HG03354 (cell line): Measurements from ENCODE around the gene POLG.

Source experiments
- ATAC-seq: cut with Tn5 transposase; IDR thresholded peaks from one replicate; pipeline ENCODE4 v1.9.1; 2021; ENCODE audit warnings: mild to moderate bottlenecking; ENCODE audit not compliant: unreplicated experiment, poor library complexity, severe bottlenecking

POLG gene

DNA sequence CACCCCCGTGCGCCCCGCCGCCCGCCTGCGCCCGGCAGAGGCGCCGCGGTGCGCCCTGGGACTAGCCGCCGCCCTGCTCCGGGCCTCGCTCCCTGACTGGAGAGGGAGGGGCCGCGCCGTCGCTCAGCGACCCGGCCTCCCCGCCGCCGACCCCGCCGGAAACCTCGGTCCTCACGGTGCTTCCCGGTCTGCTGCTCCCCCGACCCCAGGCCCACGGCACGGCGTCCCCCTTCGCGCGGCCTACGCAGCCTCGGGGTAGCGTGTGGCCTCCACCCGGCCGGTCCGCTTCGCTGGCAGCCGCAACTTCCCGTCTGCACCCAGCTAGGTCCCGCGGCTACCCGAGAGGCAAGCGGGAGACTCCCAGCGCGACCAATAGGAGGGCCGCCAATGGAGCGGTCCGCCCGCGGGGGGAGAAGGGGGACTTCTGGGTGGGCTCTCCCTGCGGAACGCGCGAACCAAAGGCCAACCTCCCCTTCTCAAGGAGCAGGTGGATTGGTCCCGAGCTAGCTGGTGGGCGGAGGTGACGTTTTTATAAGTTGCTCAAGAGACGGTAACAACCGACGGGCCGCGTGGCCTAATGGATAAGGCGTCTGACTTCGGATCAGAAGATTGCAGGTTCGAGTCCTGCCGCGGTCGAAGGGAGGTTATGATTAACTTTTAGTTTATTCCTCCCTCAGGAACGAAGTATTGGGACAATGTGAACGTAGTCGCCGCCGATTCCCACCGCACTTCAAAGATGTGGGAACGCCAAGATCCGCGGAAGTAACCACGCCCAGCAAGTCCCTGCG is at the start of gene POLG:
TSS of gene POLG (minus strand) at position 315 of the 788 bp plus-strand sequence. CDS start 1,070 bp downstream, outside the sequence.
- ATAC-seq: peak; percentile 91

DNA sequence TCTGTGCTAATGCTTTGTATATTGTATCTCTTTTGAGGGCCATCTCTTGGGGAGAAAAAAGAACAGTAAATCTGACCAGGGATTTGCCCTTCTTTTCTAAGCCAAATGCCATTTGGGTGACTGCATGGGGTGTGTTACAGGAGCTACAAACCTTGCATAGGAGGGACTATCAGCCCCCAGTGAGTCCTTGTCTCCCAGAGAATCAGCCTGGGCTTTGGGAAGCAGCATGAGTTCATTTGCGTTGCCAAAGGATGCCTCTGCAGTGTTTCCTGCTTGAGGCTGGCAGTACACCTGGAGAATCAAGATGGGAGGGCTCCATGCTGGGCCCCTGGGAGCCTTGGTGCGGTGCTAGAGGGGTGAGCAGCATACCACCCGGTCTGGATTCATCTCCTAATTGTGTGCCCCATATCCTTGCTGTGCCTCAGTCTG is 49.6 kb upstream of the POLG start:
- ATAC-seq: no peak

GRCh38 chr15:89383365-89384175 is 48.9 kb upstream of the POLG start:
- no peak for ATAC-seq

DNA sequence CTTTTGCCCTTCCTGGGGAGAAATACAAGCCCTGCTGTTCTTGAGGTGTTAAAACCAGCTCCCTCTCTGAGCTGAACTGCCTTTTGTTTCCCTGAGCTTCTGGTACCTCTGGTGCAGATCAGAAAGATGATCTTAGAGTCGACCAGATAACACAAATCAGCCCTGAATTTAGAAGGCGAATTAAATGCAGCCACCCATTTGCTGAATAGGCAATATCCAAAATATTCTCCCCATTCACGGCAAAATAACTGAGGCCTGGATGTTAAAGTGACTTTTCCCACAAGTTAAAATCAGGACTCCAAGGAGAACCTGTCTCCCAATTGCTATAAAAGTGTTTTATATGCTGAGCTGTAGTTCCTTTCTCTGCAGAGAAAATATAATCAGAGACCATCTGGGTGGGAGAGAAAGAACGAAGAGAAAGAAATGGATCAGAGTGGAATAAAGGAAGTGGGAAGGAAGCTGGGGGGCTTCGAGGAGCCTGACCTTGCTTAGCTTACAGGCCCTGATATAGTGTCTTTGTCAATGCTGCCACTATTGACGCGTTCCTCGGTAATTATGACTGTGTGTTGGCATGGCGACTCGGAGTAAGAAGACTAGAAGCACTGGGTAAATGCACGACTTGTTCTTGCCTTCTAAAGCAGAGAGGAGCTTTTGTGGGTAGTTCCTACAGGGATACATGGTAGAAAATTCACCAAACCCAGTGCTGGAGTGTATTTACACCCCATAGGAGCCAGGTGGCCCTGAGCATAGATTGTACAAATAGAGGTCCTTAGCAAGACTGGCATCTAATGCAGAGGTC is 47.5 kb upstream of the POLG start:
- no peak for ATAC-seq

GRCh38 chr15:89381331-89381730 is 46.7 kb upstream of the POLG start:
- no peak for ATAC-seq

DNA sequence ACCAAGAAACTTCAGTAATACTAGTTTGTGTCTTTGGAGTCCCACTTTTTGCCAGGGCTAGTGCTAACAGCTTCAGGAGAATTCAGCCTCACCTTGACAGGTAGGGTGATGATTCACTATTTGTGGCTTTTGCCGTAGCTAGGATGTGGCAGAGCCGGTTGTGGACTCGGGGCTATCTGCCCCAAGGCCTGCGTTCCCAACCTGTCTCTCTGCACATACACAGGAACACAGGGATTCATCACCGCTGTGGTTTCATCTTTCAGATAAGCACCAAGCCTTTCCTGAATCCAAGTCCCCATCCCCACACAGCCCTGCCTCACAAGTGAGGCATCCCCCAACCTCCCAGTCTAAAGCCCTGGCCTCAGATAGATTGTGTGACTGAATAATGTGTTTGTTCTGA is 45.2 kb upstream of the POLG start:
- no peak for ATAC-seq

DNA sequence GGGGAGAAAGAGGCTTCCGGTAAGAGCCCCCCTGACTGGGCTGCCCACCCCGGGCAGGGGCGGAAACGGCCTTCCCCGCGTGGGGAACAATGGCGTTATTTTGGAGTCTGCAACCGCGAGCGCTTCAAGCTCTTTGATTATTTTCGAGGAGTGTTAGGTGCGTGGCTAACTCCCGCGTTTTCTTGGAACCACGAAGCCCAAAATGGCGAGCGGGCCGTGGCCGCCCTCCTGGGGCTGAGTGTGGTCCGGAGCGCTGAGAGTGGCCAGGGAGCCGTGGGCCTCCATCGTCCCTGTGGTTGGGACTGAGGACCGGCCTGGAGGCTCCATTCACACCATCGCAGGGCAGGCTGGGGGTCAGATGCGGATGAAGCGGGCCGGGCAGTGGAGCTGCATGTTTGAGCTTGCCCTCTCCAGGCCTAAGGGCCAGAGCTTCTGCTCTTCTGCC is 44.6 kb upstream of the POLG start:
- ATAC-seq: no peak

DNA sequence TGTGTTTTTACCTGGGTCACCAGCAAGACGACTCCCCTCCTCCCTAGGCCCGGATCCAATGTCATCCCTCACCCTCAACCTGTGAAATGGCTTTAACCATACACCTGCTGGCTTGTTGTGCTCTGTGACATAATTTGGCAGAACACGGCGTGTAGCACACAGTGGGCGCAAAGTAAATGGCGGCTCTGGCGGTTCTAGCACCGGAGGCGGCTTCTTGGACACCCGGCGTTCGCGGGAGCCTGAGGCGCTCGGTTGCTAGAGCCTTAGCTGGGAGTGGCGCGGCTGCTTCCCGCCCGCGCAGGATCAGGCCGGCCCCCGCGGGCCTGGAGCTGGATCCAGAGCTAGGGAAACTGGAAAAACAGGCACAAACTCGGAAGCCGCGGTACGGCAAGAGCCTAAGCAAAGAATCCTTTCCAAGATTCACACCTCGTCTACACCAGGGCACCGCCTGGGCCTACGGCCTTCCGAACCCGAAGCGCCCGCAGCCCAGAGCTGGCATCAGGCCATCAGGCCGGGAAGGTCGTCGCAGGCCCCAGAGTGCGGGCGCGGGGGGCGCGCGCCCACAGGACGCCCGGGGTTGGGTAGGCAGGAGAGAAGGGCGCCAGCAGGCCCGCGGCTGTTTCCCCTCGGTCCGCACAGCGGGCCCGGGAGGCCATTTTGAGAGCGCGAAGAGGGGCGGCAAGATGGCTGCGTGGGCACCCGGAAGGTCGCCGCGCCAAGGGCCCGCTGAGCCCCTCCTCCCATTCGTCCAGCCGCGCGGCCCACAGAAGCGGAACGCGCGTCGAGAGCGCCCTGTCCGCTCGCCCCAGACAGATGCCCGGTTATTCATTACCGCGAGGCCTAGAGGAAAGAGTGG is 43.9 kb upstream of the POLG start:
- no peak for ATAC-seq

- ATAC-seq: no peak
Measured at GRCh38 chr15:89377842-89378295, 43.2 kb upstream of the POLG start.

DNA sequence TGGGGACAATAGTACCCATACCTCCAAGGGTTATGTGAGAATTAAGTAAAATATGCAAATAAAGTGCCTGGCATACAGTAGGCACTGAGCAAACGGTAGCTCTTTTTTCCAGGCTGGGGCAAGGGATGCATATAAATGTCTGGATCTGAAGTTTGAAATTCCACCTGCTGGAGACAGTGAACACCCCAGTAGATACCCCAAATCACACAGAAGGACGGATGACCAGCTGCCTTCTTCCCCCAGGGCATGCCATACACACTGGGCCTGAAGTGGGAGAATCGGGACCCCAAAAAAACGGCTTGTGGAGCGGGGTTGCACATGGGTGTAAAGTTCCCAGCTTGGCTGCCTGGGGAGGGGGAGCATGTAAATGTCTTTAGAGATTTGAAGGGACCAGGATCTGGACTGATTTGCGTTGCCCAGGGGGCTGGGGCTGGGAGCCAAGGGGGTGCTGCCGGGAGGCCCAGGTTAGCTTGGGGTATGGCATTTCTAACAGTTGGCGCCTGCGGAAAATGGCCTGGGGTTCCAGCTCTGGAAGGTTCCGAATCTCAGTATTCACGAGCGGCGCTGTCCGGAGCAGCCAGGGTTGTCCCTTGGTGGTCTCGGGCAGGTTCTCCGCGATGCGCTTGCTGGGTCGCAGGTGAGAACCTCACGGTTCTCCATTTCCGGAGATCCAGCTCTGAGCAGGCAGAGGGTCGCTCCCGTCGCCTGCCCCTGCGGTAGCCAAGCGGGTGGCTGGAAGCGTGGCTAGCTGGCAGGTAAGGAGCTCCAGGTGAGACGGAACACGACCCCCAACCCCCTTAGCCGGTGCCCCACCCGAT is 42.6 kb upstream of the POLG start:
- ATAC-seq: no peak

- no peak for ATAC-seq
Measured at GRCh38 chr15:89376388-89376787, 41.8 kb upstream of the POLG start.

DNA sequence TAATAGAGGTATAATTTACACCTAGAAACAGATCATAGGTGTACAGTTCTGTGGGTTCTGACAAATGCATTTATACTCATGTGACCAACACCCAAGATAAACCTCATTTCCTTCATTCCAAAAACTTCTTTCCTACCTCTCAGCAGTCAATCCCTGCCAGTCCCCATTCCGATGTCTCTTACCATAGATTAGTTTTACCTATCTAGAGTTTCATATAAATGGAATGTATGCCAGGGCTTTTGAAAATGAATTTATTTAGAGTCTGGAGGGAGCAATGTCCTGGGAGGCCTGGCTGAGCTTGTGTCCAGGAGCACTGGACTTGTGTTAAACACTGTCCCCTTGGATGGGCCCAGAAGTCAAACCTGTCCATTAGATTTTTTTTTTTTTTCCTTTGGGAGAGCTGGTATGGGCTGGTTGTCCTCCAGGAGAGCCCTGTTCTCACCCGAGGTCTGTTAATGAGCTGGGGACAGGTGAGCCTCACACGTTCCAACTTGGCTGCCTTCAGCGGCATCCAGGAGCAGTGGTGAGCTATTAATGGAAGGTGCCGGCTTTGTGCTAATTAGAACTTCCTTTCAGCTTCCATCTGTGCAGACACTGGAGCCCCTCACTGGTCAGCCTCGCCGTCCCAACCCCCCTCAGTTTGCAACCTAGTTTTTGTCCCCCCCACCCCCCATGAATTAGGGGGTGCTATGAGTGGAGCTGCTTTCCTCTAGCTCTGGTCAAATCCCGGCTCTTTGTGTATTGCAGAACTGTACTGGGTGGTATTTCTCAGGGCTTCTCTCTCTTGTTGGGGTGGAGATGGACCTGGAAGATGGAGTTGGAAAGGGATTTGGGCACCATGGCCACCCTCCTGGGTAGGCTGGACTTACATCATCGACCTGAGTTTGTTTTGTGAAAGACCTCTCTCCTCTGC is 40.7 kb upstream of the POLG start:
- ATAC-seq: no peak

DNA sequence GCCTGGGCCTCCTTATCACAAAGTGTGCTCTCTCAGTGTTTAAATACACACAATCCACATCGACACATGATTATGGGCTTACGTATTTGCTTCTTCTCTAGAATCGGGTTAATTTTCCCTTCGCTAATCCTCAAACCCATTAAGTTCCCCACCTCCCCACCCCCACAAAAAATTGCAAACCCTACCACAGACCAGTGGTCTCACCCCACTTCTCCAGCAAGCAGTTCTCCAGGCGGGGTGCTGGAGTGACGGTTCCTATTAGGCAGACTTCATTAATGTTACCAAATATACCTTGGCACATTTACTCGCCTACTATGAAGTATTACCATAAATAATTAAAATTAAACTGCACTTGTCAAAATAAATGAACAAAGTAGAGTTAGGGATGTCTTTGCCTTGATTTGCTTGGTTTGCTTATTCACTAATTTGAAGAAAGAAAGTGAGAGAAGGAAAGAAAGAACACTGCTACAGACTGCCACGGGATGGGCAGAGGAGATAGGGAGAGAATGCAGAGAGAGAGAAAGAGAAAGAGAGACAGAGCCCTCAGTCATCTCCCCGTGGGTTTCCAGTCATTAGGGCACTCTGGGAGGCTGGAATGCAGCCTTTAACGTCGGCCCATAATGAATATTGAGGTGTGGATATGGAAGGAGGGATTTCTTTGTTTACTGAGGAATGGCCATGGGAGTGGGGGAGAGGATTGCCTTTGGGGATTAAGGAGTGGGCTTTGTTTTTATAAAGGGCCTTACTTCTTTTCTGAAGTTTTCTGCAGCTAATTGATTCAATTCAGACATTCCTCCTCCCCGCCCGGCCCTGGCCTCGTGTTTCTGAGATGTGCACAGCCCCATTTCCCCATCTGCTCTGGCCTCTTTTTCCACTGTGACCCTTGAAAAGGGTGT is 39.7 kb upstream of the POLG start:
- no peak for ATAC-seq

- ATAC-seq: no peak
Measured at GRCh38 chr15:89372069-89372935, 37.7 kb upstream of the POLG start.

- no peak for ATAC-seq
Measured at GRCh38 chr15:89371228-89372044, 36.8 kb upstream of the POLG start.
